Keratinocyte (primary cell): ENCODE data around the gene ARHGAP35.

Experiments
- CTCF ChIP-seq, 3 experiments: IDR thresholded peaks in 1 of 3; conservative IDR thresholded peaks in 1 of 3; optimal IDR thresholded peaks in 1 of 3; 2 replicates in 2 of 3; 3 replicates in 1 of 3; pipeline versions ENCODE3 to v1.5.1; 2011; ENCODE audit warnings: low read length in 3 of 3, mild to moderate bottlenecking in 3 of 3, moderate library complexity in 2 of 3, control low read depth in 1 of 3, inconsistent platforms in 1 of 3; ENCODE audit not compliant: insufficient read depth in 2 of 3; ENCODE audit errors: extremely low read depth in 1 of 3
- EZH2 ChIP-seq: IDR thresholded peaks from one replicate; pipeline ENCODE4 v1.6.1; 2012; ENCODE audit warnings: inconsistent platforms, mild to moderate bottlenecking, low read length, moderate library complexity

GRCh38 chr19:46852830-46853229 lies 8.0 kb upstream of the ARHGAP35 start:
- TF ChIP-seq EZH2 (no peak), CTCF (optimal IDR thresholded peaks at IDR 0.05 in 1 of 3, IDR thresholded peaks at IDR 0.05 in 1 of 3, conservative IDR thresholded peaks at IDR 0.05 in 1 of 3; ENCODE audit: extremely low read depth in 1 of 3, insufficient read depth in 2 of 3, low read length in 3 of 3) (no peak)
